Uterus (tissue), 2 donors: ENCODE measurements around the gene ZNF107.
"Not testable (repeated sequence)": the region's sequence is repeated elsewhere in the genome, so short reads cannot be mapped to it uniquely, and the experiment has no call there.

Experiments
- POLR2A ChIP-seq, 2 donors: fragments of 450-650 bp; IDR thresholded peaks; one replicate each; pipeline ENCODE4 v1.6.1; 2016; ENCODE audit warnings: antibody characterized with exemption in 2 of 2, mild to moderate bottlenecking in 1 of 2, moderate library complexity in 1 of 2
- TF ChIP-seq, protein P1 (sequence below), 4 experiments: fragments of 200-600 bp in 2 of 4; fragments of 450-650 bp in 2 of 4; sonication (generic) in 2 of 4; IDR thresholded peaks; one replicate each; pipeline ENCODE4 v1.5.1; 2016 to 2019; ENCODE audit warnings: antibody characterized with exemption in 4 of 4, mild to moderate bottlenecking in 2 of 4, moderate library complexity in 1 of 4

DNA sequence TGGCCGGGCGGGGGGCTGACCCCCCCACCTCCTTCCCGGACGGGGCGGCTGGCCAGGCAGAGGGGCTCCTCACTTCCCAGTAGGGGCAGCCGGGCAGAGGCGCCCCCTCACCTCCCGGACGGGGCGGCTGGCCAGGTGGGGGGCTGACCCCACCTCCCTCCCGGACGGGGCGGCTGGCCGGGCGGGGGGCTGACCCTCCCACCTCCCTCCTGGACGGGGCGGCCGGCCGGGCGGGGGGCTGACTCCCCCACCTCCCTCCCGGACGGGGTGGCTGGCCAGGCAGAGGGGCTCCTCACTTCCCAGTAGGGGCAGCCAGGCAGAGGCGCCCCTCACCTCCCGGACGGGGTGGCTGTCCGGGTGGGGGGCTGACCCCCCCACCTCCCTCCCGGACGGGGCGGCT is 72.5 kb downstream of the ZNF107 start:
- TF ChIP-seq, protein P1, sequence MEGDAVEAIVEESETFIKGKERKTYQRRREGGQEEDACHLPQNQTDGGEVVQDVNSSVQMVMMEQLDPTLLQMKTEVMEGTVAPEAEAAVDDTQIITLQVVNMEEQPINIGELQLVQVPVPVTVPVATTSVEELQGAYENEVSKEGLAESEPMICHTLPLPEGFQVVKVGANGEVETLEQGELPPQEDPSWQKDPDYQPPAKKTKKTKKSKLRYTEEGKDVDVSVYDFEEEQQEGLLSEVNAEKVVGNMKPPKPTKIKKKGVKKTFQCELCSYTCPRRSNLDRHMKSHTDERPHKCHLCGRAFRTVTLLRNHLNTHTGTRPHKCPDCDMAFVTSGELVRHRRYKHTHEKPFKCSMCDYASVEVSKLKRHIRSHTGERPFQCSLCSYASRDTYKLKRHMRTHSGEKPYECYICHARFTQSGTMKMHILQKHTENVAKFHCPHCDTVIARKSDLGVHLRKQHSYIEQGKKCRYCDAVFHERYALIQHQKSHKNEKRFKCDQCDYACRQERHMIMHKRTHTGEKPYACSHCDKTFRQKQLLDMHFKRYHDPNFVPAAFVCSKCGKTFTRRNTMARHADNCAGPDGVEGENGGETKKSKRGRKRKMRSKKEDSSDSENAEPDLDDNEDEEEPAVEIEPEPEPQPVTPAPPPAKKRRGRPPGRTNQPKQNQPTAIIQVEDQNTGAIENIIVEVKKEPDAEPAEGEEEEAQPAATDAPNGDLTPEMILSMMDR (IDR thresholded peaks at IDR 0.05), result not testable (repeated sequence)
- not testable (repeated sequence) for TF ChIP-seq POLR2A (IDR thresholded peaks at IDR 0.05)
